KMS-11 (cell line): ENCODE data around the gene DCAF5.

ENCODE experiments used
- H2AFZ ChIP-seq: fragments of 200-600 bp; sonication (generic); 2 replicates; pipeline ENCODE4 v1.6.1; 2016; ENCODE audit warnings: antibody characterized with exemption, mixed run types, low read depth
- H3K27ac ChIP-seq: fragments of 200-600 bp; sonication (generic); 2 replicates; pipeline ENCODE4 v1.6.1; 2016; ENCODE audit warnings: mild to moderate bottlenecking, mixed run types
- H3K27me3 ChIP-seq: fragments of 200-600 bp; sonication (generic); 2 replicates; pipeline ENCODE4 v1.6.1; 2017; ENCODE audit warnings: mild to moderate bottlenecking, low read depth, mixed run types, moderate library complexity; ENCODE audit not compliant: insufficient read depth
- H3K36me3 ChIP-seq: fragments of 200-600 bp; sonication (generic); 2 replicates; pipeline ENCODE4 v1.6.1; 2017; ENCODE audit warnings: mild to moderate bottlenecking, mixed run types; ENCODE audit not compliant: insufficient read depth
- H3K4me1 ChIP-seq: fragments of 200-600 bp; sonication (generic); 2 replicates; pipeline ENCODE4 v1.6.1; 2016; ENCODE audit warnings: mild to moderate bottlenecking, low read depth, mixed run types; ENCODE audit not compliant: poor library complexity, severe bottlenecking
- H3K4me2 ChIP-seq: fragments of 200-600 bp; sonication (generic); 2 replicates; pipeline ENCODE4 v1.7.0; 2016; ENCODE audit warnings: mild to moderate bottlenecking, mixed run types
- H3K4me3 ChIP-seq: fragments of 200-600 bp; sonication (generic); IDR thresholded peaks from 2 replicates; pipeline ENCODE4 v1.6.1; 2017; ENCODE audit warnings: low read depth, low read length, mixed read lengths; ENCODE audit not compliant: insufficient read depth
- H3K79me2 ChIP-seq: fragments of 200-600 bp; sonication (generic); 2 replicates; pipeline ENCODE4 v1.6.1; 2016; ENCODE audit warnings: low read depth, mixed run types; ENCODE audit not compliant: insufficient read depth
- H3K9ac ChIP-seq: fragments of 200-600 bp; sonication (generic); 2 replicates; pipeline ENCODE4 v1.6.1; 2016; ENCODE audit warnings: mild to moderate bottlenecking, mixed run types
- H4K20me1 ChIP-seq: fragments of 200-600 bp; sonication (generic); 2 replicates; pipeline ENCODE4 v1.6.1; 2016; ENCODE audit warnings: mild to moderate bottlenecking, mixed run types; ENCODE audit not compliant: insufficient read depth
- CTCF ChIP-seq: fragments of 200-600 bp; sonication (generic); conservative IDR thresholded peaks from 2 replicates; pipeline ENCODE4 v1.6.1; 2017; ENCODE audit warnings: low read depth, mild to moderate bottlenecking, antibody characterized with exemption, low read length, moderate library complexity, mixed read lengths

Gene DCAF5

GRCh38 chr14:69101331-69101826 is 51.5 kb downstream of the DCAF5 start:
- TF ChIP-seq CTCF: no peak; the same call in 1 of the 2 replicates
- Histone ChIP-seq H3K27ac (no peak overlapping the region), H3K4me1 (no peaks in the 10 kb centered on the region), H4K20me1 (no peaks in the 10 kb centered on the region), H2AFZ (no peak overlapping the region), H3K79me2 (no peaks in the 10 kb centered on the region), H3K36me3 (no peaks in the 10 kb centered on the region), H3K9ac (no peak overlapping the region), H3K4me3 (no peak overlapping the region), H3K4me2 (no peak overlapping the region), H3K27me3 (no peaks in the 10 kb centered on the region)

- Histone ChIP-seq H3K27me3 (no peaks in the 10 kb centered on the region), H3K36me3 (no peaks in the 10 kb centered on the region)
These were observed 54.9 kb downstream of the DCAF5 start for GRCh38 chr14:69097974-69098373.

GRCh38 chr14:69096781-69097475 is 56.0 kb downstream of the DCAF5 start:
- TF ChIP-seq CTCF: no peak
- Histone ChIP-seq H3K4me2 (no peak overlapping the region), H3K27ac (no peak overlapping the region)

More at GRCh38 chr14:69097974-69098373, 54.9 kb downstream of the DCAF5 start:
- no peak for TF ChIP-seq CTCF
- no peak overlapping the region for H3K4me3 ChIP-seq
- H4K20me1 ChIP-seq: no peaks in the 10 kb centered on the region
- H3K9ac ChIP-seq: no peak overlapping the region
- no peak overlapping the region for H3K27ac ChIP-seq
- H2AFZ ChIP-seq: no peak overlapping the region
- H3K4me1 ChIP-seq: no peaks in the 10 kb centered on the region
- no peak overlapping the region for H3K4me2 ChIP-seq
- H3K79me2 ChIP-seq: no peaks in the 10 kb centered on the region

GRCh38 chr14:69096246-69096645 is 56.7 kb downstream of the DCAF5 start:
- Histone ChIP-seq H4K20me1 (no peaks in the 10 kb centered on the region), H3K9ac (no peak overlapping the region), H2AFZ (no peak overlapping the region), H3K4me2 (no peak overlapping the region), H3K79me2 (no peaks in the 10 kb centered on the region), H3K27ac (no peak overlapping the region), H3K27me3 (no peaks in the 10 kb centered on the region), H3K4me3 (no peak overlapping the region), H3K4me1 (no peaks in the 10 kb centered on the region), H3K36me3 (no peaks in the 10 kb centered on the region)
- no peak for TF ChIP-seq CTCF

More at GRCh38 chr14:69096781-69097475, 56.0 kb downstream of the DCAF5 start:
- Histone ChIP-seq H3K4me3 (no peak overlapping the region), H3K9ac (no peak overlapping the region), H3K27me3 (no peaks in the 10 kb centered on the region), H2AFZ (no peak overlapping the region), H3K79me2 (no peaks in the 10 kb centered on the region), H3K4me1 (no peaks in the 10 kb centered on the region), H4K20me1 (no peaks in the 10 kb centered on the region), H3K36me3 (no peaks in the 10 kb centered on the region)
